Epithelial cell of esophagus (primary cell): Measurements from ENCODE around the gene MIOX.
"Not testable (repeated sequence)": the region's sequence is repeated elsewhere in the genome, so short reads cannot be mapped to it uniquely, and the experiment has no call there.

Experiments
- DNase-seq: peaks from one replicate; pipeline ENCODE4 v3.0.0; 2010; ENCODE audit warnings: low read depth
- H3K4me3 ChIP-seq: 2 replicates; pipeline ENCODE4 v1.5.1; 2011; ENCODE audit warnings: mild to moderate bottlenecking, low read length, control low read depth
- CTCF ChIP-seq: IDR thresholded peaks from 2 replicates; pipeline ENCODE4 v1.5.1; 2011; ENCODE audit warnings: low read depth, mild to moderate bottlenecking, low read length, control low read depth, inconsistent platforms; ENCODE audit not compliant: insufficient read depth; ENCODE audit errors: missing control alignments

Gene MIOX

GRCh38 chr22:50531962-50532674 lies 45.5 kb downstream of the MIOX start:
- TF ChIP-seq CTCF: no peak
- H3K4me3 ChIP-seq: peak overlapping the region; percentile 79
- peak; percentile 75 for DNase-seq

- H3K4me3 ChIP-seq: no peak overlapping the region
- TF ChIP-seq CTCF: no peak
- DNase-seq: no peak
Measured at GRCh38 chr22:50532824-50533796, 46.5 kb downstream of the MIOX start.

- not testable (repeated sequence) for DNase-seq, H3K4me3 ChIP-seq
Measured at GRCh38 chr22:50533856-50534711, 47.4 kb downstream of the MIOX start.

GRCh38 chr22:50535113-50535512 lies 48.5 kb downstream of the MIOX start:
- no peak for DNase-seq
- H3K4me3 ChIP-seq: no peak overlapping the region
- TF ChIP-seq CTCF: no peak

- no peak for TF ChIP-seq CTCF
- DNase-seq: no peak
- H3K4me3 ChIP-seq: no peak overlapping the region
Measured at GRCh38 chr22:50536226-50536625, 49.6 kb downstream of the MIOX start.

- no peak for TF ChIP-seq CTCF
- no peak overlapping the region for H3K4me3 ChIP-seq
- no peak for DNase-seq
Measured at GRCh38 chr22:50537765-50538164, 51.1 kb downstream of the MIOX start.
